ENCODE data around the gene CSNK1A1L. TPM values are rescaled to one million over a fixed set of nuclear protein-coding genes. Genes with fewer than 3 reads are reported as not detected.

CSNK1A1L gene
- total RNA-seq, 1 donor from 2014 or later, result not detected

DNA sequence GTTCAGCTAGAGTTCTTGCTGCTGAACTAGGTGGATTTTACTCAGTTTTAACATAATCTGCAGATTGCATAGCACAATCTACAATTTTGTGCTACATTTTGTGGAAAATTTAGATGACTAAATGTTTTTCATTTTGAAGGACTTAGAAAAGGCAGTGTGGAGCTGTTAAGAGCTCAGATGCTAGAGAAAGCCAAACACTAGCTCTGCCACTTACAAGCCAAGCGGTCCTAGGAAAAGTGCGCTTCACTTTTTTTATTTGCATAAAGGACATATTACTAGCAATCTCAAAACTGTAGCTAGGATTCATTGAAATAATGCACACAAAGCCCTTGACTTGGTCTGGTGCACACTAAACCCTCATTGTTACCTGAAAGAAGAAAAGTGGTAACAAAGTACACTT is 8.1 kb upstream of the CSNK1A1L start:
- no peak for DNase-seq (ENCODE audit: extremely low spot score in 2 of 2)
- intact Hi-C loops (cut with DNase I), result no loop called here
- Histone ChIP-seq H3K27me3 (no peaks in the 10 kb centered on the region), H3K4me1 (no peaks in the 10 kb centered on the region), H3K27ac (no peak overlapping the region), H3K4me3 (no peak overlapping the region), H3K9me3 (no peaks in the 10 kb centered on the region), H3K36me3 (no peaks in the 10 kb centered on the region)
- TF ChIP-seq, protein P1, sequence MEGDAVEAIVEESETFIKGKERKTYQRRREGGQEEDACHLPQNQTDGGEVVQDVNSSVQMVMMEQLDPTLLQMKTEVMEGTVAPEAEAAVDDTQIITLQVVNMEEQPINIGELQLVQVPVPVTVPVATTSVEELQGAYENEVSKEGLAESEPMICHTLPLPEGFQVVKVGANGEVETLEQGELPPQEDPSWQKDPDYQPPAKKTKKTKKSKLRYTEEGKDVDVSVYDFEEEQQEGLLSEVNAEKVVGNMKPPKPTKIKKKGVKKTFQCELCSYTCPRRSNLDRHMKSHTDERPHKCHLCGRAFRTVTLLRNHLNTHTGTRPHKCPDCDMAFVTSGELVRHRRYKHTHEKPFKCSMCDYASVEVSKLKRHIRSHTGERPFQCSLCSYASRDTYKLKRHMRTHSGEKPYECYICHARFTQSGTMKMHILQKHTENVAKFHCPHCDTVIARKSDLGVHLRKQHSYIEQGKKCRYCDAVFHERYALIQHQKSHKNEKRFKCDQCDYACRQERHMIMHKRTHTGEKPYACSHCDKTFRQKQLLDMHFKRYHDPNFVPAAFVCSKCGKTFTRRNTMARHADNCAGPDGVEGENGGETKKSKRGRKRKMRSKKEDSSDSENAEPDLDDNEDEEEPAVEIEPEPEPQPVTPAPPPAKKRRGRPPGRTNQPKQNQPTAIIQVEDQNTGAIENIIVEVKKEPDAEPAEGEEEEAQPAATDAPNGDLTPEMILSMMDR (IDR thresholded peaks at IDR 0.05), result no peak
- TF ChIP-seq POLR2A (IDR thresholded peaks at IDR 0.05) (no peak), POLR2AphosphoS5 (IDR thresholded peaks at IDR 0.05; ENCODE audit: insufficient read depth in 1 of 2, low read depth in 1 of 2) (no peak)

DNA sequence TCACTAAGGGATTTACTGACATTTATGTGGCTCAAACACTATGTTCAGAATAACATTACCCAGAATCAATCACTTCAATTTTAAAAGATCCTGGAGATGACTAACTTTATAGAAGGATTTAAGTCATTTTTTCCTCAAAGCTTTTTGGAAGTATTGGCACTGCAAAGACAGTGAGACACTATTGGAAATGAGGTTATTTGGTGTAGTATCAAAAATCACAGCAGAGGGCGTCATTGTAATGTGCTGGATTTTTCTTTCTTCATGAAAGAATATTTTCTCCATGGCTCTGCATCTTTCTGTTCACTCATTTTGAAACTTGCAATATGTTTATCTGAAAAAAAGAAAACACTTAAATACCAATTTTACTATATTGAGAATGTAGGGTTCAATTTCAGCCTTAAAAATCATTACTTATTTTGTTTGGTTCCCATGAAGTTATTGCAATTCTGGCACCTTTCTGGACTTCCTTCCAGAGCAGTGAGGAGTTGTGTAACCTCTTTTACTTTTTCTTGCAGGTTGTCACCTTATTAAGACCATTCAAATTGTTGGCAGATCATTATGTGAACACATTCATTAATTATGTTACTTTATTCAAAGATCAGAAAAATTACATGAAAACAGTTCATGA is 3.7 kb upstream of the CSNK1A1L start:
- no peak for DNase-seq (ENCODE audit: extremely low spot score in 2 of 2)
- H3K36me3 ChIP-seq, result no peaks in the 10 kb centered on the region
- no peaks in the 10 kb centered on the region for H3K4me1 ChIP-seq
- H3K9me3 ChIP-seq, result no peaks in the 10 kb centered on the region
- H3K27me3 ChIP-seq, result no peaks in the 10 kb centered on the region
- no peak overlapping the region for H3K4me3 ChIP-seq
- intact Hi-C loops (cut with DNase I), result no loop called here
- no peak overlapping the region for H3K27ac ChIP-seq
- no peak for TF ChIP-seq POLR2A (IDR thresholded peaks at IDR 0.05)
- TF ChIP-seq, protein P1 (IDR thresholded peaks at IDR 0.05), result peak in 1 of 3 experiments; percentile 39

DNA sequence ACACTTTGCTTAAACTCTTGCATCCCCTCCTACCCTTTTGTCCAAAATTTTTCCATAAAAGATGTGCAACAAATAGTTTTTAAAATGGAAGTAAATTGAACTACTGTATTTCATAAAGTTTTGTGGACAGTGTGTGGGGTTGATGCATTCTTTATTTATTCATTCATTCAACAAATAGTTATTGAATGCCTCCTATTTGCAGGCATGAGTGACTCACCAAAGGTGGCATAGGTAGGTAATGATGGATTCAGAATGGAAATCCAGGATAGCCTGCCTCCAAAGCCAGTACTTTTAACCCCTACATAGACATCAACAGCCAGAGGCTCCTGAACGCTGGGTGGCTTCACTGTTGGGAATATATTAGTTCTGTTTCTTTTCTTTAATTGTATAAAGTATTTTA is 2.4 kb upstream of the CSNK1A1L start:
- intact Hi-C loops (cut with DNase I), result no loop called here
- Histone ChIP-seq H3K4me3 (no peak overlapping the region), H3K4me1 (no peaks in the 10 kb centered on the region), H3K36me3 (no peaks in the 10 kb centered on the region), H3K9me3 (no peaks in the 10 kb centered on the region), H3K27me3 (no peaks in the 10 kb centered on the region), H3K27ac (no peak overlapping the region)
- TF ChIP-seq, protein P1 (IDR thresholded peaks at IDR 0.05), result no peak
- TF ChIP-seq POLR2AphosphoS5 (IDR thresholded peaks at IDR 0.05; ENCODE audit: insufficient read depth in 1 of 2, low read depth in 1 of 2) (no peak), POLR2A (IDR thresholded peaks at IDR 0.05) (no peak)
- DNase-seq (ENCODE audit: extremely low spot score in 2 of 2), result no peak

DNA sequence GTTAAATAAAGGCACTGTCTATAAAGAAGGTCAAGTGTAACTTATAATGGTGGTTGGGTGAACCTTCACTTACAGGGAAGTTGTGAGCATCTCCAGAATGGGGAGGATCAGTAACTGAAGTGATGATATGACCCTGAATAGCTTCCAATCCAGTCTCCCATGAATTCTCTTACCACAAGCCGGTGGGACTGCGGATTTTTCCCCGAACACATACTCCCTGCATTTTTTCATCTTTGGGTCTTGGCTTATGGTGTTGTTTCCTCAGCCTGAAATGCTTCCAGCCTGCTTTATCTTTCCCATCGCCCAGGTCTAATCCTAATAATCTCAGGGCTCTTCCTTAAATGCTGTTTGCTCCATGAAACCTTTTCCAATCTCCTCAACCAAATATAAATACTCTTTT is 2.0 kb upstream of the CSNK1A1L start:
- Histone ChIP-seq H3K27me3 (no peaks in the 10 kb centered on the region), H3K9me3 (no peaks in the 10 kb centered on the region), H3K4me1 (no peaks in the 10 kb centered on the region), H3K27ac (no peak overlapping the region), H3K36me3 (no peaks in the 10 kb centered on the region), H3K4me3 (no peak overlapping the region)
- no peak for TF ChIP-seq POLR2AphosphoS5 (IDR thresholded peaks at IDR 0.05; ENCODE audit: insufficient read depth in 1 of 2, low read depth in 1 of 2)
- no peak for TF ChIP-seq POLR2A (IDR thresholded peaks at IDR 0.05)
- TF ChIP-seq, protein P1 (IDR thresholded peaks at IDR 0.05), result no peak
- DNase-seq (ENCODE audit: extremely low spot score in 2 of 2), result no peak
- intact Hi-C loops (cut with DNase I), result no loop called here

DNA sequence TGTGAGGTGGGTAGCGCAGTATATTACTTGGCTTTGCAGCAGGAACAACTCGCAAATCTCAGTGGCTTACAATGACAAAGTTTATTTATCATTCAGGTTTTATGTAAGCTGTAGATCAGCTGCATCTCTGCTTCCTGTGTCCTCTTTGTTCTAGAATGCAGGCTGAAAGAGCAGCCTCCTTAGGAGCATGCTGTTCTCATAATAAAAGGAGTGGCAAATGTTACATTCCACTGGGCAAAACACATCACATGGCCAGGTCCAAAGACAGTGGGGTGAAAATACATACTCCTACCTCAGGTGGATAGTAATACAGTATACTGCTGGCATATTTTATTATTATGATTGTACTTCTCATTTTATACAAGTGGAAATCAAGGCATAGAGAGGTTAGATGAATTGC is 1.2 kb upstream of the CSNK1A1L start:
- Histone ChIP-seq H3K36me3 (no peaks in the 10 kb centered on the region), H3K4me1 (no peaks in the 10 kb centered on the region), H3K27me3 (no peaks in the 10 kb centered on the region), H3K9me3 (no peaks in the 10 kb centered on the region), H3K4me3 (no peak overlapping the region), H3K27ac (no peak overlapping the region)
- no peak for TF ChIP-seq POLR2AphosphoS5 (IDR thresholded peaks at IDR 0.05; ENCODE audit: insufficient read depth in 1 of 2, low read depth in 1 of 2)
- TF ChIP-seq, protein P1 (IDR thresholded peaks at IDR 0.05), result no peak
- no peak for TF ChIP-seq POLR2A (IDR thresholded peaks at IDR 0.05)
- DNase-seq (ENCODE audit: extremely low spot score in 2 of 2), result no peak
- intact Hi-C loops (cut with DNase I), result no loop called here
